ENCODE results near the gene FOXJ1.

DNA sequence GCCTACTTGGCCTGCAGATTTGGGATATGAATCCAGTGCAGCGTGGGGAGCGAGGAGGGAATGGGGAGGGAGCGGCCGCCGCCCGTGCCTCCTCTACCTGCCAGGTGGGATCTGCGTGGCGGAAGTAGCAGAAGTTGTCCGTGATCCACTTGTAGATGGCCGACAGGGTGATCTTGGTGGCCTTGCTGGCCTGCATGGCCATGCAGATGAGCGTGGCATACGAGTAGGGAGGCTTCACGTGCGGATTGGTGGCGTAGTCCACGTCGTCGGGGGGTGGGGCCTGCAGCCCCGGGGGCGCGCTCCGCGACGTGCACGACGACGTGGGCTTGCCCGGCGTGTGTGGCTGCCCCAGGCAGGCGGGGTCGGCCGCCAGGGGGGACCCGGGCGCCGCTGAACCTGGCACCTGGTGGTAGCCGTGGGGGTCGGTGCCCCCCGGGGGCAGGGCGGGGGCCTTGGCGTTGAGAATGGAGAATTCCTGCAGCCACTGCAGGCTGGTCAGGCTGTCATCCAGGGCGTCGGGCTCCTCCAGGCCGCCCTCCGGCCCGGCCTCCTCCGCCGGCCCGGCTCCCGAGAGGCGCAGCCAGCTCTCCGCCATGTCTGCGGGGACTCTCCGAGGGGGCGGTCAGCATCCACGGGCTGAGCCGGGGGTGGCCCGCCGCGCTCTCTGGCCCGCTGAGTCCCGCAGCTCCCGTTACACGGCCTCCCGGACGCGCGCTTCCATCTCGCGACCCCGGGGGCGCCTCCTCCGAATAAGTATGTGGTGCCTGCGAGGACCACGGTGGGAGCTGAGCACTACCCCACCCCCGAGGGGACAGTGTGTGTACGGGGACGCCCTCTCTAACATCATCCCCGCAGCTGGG is 1.0 kb downstream of the FOXJ1 start:
- TF ChIP-seq CSDC2 (CRISPR knock-in tag; IDR thresholded peaks at IDR 0.05) (no peak), ZFP3 (CRISPR knock-in tag; IDR thresholded peaks at IDR 0.05) (no peak), SNAI2 (CRISPR knock-in tag; IDR thresholded peaks at IDR 0.05) (no peak), ISL1 (CRISPR knock-in tag; IDR thresholded peaks at IDR 0.05) (no peak), TOX (CRISPR knock-in tag; IDR thresholded peaks at IDR 0.05; ENCODE audit: borderline replicate concordance) (no peak), ZNF565 (CRISPR knock-in tag; conservative IDR thresholded peaks at IDR 0.05; ENCODE audit: low read depth) (no peak), ZNF70 (CRISPR knock-in tag; IDR thresholded peaks at IDR 0.05) (no peak), TCF4 (CRISPR knock-in tag; IDR thresholded peaks at IDR 0.05; ENCODE audit: borderline replicate concordance) (no peak), OSR1 (CRISPR knock-in tag; IDR thresholded peaks at IDR 0.05) (no peak), BACH2 (CRISPR knock-in tag; IDR thresholded peaks at IDR 0.05; ENCODE audit: borderline replicate concordance) (no peak), ARNTL (CRISPR knock-in tag; IDR thresholded peaks at IDR 0.05; ENCODE audit: borderline replicate concordance, low read depth) (no peak), RARB (CRISPR knock-in tag; IDR thresholded peaks at IDR 0.05) (no peak)
- TF ChIP-seq, protein P1, sequence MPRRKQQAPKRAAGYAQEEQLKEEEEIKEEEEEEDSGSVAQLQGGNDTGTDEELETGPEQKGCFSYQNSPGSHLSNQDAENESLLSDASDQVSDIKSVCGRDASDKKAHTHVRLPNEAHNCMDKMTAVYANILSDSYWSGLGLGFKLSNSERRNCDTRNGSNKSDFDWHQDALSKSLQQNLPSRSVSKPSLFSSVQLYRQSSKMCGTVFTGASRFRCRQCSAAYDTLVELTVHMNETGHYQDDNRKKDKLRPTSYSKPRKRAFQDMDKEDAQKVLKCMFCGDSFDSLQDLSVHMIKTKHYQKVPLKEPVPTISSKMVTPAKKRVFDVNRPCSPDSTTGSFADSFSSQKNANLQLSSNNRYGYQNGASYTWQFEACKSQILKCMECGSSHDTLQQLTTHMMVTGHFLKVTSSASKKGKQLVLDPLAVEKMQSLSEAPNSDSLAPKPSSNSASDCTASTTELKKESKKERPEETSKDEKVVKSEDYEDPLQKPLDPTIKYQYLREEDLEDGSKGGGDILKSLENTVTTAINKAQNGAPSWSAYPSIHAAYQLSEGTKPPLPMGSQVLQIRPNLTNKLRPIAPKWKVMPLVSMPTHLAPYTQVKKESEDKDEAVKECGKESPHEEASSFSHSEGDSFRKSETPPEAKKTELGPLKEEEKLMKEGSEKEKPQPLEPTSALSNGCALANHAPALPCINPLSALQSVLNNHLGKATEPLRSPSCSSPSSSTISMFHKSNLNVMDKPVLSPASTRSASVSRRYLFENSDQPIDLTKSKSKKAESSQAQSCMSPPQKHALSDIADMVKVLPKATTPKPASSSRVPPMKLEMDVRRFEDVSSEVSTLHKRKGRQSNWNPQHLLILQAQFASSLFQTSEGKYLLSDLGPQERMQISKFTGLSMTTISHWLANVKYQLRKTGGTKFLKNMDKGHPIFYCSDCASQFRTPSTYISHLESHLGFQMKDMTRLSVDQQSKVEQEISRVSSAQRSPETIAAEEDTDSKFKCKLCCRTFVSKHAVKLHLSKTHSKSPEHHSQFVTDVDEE (CRISPR knock-in tag; IDR thresholded peaks at IDR 0.05) = no peak
- TF ChIP-seq, protein P2, sequence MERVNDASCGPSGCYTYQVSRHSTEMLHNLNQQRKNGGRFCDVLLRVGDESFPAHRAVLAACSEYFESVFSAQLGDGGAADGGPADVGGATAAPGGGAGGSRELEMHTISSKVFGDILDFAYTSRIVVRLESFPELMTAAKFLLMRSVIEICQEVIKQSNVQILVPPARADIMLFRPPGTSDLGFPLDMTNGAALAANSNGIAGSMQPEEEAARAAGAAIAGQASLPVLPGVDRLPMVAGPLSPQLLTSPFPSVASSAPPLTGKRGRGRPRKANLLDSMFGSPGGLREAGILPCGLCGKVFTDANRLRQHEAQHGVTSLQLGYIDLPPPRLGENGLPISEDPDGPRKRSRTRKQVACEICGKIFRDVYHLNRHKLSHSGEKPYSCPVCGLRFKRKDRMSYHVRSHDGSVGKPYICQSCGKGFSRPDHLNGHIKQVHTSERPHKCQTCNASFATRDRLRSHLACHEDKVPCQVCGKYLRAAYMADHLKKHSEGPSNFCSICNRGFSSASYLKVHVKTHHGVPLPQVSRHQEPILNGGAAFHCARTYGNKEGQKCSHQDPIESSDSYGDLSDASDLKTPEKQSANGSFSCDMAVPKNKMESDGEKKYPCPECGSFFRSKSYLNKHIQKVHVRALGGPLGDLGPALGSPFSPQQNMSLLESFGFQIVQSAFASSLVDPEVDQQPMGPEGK (CRISPR knock-in tag; IDR thresholded peaks at IDR 0.05; ENCODE audit: borderline replicate concordance) = no peak

Measured in SK-N-SH treated with all-trans-retinoic acid at 6 μM for 48 hours (cell line).